HG02759 (cell line): Measurements from ENCODE around the gene ACTN3.
A peak's percentile ranks its signal among the peaks of the same experiment; 100 is the strongest.
"Not testable (repeated sequence)": the region's sequence is repeated elsewhere in the genome, so short reads cannot be mapped to it uniquely, and the experiment has no call there.

ENCODE experiments used
- ATAC-seq: cut with Tn5 transposase; IDR thresholded peaks from one replicate; pipeline ENCODE4 v1.9.1; 2021; ENCODE audit warnings: mild to moderate bottlenecking, moderate library complexity; ENCODE audit not compliant: unreplicated experiment

Gene ACTN3

DNA sequence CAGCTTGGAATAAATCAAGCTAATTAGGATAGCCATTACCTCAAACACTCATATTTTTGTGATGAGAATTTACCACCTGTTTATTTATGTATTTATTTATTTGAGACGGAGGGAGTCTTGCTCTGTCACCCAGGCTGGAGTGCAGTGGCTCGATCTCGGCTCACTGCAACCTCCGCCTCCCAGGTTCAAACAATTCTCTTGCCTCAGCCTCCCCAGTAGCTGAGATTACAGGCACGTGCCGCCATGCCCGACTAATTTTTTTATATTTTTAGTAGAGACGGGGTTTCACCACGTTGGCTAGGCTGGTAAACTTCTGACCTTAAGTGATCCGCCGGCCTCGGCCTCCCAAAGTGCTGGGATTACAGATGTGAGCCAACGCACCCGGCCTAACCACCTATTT lies 1.8 kb upstream of the ACTN3 start:
- not testable (repeated sequence) for ATAC-seq

DNA sequence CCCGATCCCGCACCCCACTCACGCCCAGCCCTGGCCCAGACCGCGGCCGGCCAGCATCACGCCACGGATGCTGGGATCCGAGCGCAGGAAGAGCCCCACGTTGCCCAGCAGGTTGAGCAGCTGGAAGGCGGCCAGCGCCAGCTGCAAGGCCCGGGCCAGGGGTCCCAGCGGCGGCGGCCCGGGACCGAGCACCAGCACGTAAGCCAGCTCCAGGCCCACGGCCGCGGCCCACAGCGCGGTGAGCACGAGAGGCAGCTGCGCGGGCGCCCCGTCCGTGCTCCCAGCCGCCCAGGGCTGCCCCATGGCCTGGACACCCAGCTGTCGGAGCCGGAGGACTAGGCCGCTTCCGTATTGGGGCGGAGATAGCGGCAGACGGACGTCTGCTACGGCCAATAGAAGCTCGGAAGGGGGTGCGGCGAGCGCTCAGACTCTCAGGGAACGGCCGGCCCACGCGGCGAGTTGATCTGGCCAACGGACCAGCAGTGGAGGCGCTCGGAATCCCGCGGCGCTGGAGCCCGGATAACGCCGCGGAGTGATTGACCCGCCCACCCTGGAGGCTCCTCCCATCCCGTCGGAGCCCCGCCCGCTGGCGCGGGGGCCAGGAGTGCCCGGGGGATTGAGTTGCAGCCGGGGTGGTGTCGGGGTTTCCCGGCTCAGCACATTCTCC lies 869 bp upstream of the ACTN3 start, which contains the start of gene ZDHHC24:
Gene ZDHHC24, minus strand, starts transcription at position 348 of the 667 bp plus-strand sequence. Its CDS starts 45 bp downstream, at position 303.
- ATAC-seq = peak; percentile 85

DNA sequence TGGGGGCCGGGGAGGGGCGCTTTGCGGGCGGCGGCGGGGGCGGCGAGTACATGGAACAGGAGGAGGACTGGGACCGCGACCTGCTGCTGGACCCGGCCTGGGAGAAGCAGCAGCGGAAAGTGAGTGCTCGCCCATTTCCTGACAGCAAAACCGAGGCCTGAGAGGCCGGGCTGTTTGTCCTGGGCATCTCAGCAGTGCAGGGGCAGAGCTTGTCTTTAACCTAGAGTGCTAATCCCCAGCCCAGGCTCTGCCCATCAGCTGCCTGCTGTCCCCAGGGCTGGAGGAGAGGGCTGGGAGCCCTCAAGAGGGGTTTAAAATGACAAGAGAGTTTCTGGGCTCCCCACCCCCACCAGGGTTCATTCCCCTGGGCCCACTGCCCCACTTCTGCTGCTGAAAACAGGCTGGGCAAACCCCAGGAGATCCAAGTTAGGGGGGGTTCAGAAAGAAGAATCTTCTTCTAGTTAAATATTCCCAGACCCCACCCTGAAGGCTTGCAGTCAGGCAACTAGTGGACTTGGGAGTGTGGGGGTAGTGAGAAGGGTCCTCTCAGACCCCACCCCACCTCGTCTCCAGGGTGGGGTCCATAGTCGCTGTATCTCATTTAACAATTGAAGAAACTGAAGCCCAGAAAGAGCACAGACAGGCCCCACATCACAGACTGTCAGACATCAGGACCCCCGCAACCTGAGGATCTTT lies 411 bp downstream of the ACTN3 start:
- ATAC-seq = no peak

DNA sequence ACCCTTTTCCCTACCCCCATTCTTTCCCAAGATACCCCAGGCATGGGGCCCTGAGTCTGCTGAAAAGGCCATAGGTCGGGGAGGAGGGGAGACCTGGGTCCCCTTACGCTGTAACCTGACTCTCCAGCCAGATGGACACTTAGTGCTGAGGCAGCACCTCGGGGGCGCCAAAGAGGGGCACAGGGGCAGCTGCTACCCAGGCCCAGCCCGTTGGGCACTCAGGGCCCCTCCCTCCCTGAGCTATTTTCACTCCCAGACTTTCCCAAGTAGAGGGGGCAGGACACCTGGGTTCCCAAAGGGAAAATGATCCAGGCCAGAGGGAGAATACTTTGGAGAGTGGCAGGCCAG lies 933 bp downstream of the ACTN3 start:
- no peak for ATAC-seq

DNA sequence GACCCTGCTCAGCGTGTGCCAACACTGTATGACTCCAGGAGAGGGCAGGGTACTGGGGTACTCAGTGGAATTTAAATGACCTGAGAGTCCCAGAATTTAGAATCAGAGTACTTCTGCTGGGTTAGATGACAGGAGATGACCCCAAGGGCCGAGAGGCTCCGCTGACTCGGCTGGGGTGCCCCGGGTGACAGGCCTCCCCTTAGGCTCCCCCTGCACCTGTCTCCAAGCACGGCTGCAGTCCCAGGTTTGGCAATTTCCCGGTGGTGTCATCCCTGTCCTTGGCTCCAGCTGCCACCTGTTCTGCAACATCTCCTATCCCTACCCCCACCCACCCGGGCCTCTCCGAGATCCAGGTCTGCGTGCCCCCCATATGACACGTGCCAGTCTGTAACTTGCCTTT lies 1.3 kb downstream of the ACTN3 start:
- no peak for ATAC-seq

DNA sequence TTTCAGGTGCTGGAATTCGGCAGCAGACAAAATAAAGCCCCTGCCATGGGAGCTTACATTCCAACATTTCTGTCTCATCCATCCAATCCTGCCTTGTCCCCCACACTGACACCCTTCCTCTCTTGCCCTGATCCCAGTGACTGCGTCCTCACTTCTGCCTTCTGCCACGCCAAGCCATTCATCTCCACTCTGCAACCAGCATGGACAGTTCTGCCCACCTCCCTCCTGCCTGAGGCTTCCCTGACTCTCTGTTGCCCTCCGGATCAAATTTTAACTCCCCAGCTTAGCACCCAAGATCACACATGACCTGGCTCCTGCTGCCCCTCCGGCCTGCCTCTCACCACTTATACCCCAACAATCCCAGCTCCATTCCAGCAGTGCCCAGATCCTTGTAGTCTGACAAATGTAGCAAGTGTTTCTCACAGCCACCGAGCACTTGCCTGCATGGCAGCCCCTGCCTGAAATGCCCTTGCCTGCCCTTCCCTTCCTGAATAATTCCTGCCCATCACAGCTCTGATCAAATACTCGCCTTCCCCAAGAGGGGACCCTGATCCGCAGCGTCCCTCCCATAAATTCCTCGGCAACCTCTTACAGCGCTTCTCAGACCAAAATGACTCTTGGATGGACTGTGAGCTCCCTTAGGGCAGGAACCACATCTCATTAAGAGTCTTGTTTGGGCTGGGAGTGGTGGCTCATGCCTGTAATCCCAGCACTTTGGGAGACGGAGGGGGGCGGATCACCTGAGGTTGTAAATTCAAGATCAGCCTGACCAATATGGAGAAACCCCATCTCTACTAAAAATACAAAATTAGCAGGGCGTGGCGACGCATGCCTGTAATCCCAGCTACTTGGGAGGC lies 2.3 kb downstream of the ACTN3 start:
- ATAC-seq = no peak

DNA sequence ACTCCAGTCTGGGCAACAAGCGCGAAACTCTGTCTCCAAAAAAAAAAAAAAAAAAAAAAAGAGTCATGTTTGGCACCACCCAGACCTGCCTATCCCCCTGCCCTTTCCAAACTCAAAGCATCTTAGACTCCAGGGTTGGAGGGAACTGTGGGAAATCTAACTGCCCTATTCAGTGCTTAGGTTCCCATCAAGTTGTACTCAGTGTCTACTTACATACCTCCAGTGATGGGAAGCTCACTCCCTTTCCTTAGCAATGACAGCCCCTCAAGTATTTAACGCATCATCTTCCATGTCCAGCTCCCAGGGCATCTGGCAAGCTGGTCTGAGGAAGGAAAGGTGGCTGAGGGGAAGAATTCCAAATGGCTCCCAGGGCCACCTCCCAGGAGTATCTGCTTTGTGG lies 3.0 kb downstream of the ACTN3 start:
- ATAC-seq = no peak

DNA sequence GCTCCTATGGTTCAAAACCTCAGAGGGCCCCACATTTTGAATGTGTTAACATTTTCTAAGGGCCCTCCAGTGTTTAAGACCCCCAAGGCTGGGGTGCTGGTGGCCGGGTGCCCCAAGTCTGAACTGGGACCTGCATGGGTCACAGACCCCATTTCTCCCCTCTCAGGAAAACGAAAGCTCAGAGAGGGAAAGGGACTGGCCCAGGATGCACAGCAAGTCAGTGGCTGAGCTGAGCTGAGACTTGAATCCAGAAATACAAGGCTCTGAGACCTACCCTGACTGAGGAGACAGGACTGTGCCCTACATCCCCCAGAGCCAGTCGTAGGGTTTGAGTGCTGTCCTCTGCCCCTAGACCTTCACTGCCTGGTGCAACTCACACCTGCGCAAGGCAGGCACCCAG lies 4.2 kb downstream of the ACTN3 start:
- ATAC-seq = no peak

DNA sequence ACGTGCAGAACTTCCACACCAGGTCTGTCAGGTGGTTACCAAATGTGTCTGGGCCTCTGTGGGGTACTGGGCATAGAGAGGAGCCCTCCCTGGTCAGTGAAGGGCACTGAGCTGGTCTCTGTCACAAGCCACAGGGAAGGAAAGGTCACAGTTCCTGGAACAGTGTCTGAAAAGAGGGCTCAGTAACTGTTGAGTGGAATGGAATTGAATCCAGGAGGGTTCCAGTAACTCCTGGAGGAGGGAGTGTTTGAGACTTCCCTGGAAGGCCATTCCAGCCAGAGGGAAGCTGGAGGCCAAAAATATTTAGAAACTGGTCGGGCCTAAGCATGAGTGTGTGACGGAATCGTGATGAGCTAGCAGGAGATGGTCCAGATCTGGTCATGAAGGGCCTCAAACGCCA lies 7.9 kb downstream of the ACTN3 start:
- no peak for ATAC-seq

DNA sequence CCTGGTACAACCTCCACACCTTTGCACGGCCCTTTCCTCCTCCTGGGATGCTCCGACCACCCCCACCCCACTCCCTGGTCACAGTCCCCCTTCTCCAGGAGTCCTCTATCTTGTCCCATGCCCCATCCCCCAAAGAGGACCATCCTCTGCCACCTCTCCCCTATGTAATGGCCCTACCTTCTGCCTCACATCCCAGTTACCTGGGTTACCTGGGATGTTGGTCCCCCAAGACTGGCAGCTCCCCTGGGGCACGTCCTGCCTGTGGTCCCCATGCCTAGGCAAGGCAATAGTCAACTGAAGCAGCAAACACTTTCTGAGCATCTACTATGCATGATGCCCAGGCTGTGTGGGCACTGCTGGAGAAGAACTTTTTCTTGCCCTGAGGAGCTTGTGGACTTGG lies 8.7 kb downstream of the ACTN3 start:
- no peak for ATAC-seq

DNA sequence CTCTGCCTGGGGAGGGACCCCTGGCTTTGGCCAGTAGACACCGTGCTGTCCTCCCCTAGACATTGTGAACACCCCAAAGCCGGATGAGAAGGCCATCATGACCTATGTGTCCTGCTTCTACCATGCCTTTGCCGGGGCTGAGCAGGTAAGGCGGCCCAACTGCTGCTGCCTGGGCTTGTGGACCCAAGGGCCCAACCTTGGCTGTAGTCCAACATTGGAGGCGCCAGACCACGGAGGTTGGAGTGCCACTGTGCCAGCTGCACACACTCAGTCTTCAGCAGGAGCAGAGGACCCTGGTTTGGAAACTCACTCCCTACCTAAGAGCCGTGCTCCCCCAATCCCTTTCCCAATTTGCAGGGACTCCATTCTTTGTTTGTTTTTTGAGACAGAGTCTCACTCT lies 9.4 kb downstream of the ACTN3 start:
- no peak for ATAC-seq

DNA sequence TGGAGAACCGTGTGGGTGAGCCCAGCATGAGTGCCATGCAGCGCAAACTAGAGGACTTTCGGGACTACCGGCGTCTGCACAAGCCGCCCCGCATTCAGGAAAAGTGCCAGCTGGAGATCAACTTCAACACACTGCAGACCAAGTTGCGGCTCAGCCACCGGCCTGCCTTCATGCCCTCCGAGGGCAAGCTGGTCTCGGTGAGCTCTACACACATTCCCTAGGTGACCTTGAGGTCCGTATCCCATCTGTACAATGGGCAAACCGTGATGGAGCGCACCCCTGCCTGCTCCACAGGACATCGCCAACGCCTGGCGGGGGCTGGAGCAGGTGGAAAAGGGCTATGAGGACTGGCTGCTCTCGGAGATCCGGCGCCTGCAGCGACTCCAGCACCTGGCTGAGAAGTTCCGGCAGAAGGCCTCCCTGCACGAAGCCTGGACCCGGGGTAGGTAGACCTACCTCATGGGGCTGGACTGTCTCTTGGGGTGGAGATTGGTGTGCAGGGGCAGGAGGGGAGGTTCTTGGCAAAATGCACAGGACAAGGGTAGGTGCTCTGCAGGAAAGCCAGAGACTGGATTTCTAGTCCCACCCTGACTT lies 11.1 kb downstream of the ACTN3 start:
- no peak for ATAC-seq

DNA sequence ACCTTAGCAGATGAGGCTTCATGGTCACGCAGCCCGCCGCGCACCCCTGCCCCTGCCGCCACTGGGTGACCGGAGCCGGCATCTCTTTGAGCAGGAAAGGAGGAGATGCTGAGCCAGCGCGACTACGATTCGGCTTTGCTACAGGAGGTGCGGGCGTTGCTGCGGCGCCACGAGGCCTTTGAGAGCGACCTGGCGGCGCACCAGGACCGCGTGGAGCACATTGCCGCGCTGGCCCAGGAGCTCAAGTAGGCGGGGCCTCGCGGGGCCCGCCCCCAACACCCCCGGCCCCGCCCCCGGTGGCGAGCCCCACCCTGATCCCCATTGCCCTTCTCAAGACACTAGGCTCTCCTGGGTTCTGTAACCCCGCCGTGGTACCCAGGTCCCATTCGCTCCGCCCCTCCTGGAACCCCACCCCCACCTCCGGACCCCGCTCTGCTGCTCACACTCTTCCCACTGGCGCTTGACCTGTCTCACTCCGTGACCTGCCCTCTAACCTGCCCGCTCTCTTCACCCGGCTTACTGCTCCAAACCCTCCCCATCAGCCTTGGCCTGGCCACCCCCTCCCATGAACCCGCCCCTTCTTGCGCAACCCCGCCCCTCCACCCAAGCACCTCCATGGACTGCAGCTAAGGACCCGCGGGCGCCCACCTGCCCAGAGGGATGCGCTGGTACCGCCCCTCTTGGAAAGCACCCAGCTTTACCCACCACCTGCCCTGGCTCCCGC lies 12.6 kb downstream of the ACTN3 start:
- no peak for ATAC-seq

DNA sequence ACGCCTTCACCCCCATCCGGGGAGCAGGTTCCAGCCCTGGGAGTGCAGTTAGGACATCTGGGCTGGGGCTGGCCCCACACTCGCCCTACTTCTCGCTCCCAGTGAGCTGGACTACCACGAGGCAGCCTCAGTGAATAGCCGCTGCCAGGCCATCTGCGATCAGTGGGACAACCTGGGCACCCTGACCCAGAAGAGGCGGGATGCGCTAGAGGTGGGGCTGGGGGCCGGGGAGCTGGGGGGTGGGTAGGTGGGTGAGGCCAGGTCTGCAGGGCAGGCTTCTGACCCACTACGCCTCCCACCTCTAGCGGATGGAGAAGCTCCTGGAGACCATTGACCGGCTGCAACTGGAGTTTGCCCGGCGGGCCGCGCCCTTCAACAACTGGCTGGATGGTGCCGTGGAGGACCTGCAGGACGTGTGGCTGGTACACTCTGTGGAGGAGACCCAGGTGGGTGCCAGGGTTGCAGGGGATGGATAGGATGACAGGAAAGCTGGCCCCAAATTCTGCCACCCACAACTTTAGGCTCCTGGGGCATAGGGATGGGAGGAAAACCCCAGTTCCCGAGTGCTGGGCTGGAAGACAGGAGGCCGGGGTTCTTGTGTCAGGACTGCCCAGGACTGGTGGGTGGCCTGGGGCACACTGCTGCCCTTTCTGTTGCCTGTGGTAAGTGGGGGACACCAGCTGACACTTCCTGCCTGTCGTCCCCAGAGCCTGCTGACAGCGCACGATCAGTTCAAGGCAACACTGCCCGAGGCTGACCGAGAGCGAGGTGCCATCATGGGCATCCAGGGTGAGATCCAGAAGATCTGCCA lies 13.4 kb downstream of the ACTN3 start:
- no peak for ATAC-seq

DNA sequence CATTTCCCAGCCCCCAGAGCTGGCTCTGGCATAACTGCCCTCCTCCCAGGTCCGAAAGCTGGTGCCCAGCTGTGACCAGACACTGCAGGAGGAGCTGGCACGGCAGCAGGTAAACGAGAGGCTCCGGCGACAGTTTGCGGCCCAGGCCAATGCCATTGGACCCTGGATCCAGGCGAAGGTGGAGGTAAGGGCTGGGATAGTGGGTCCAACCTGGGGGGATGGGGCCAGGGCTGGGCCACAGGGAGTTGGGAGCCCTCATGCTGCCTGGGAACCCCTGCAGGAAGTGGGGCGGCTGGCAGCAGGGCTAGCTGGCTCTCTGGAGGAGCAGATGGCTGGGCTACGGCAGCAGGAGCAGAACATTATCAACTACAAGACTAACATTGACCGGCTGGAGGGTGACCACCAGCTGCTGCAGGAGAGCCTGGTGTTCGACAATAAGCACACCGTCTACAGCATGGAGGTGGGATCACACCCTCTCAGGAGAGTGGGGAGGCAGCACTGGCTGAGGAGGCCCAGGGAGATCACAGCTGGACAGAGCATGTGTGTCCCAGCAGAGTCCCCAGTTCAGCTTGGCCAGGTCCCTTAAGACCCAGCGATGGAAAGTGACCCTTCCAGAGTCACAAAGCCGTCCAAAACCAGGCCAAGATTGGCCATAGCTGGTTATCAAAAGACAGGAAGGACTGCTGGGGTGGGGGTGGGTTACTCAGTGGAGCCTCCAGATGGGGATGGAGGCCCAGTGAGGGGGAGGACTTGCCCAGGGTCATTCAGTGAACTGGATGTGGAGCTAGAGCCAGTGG lies 14.7 kb downstream of the ACTN3 start:
- ATAC-seq = no peak

DNA sequence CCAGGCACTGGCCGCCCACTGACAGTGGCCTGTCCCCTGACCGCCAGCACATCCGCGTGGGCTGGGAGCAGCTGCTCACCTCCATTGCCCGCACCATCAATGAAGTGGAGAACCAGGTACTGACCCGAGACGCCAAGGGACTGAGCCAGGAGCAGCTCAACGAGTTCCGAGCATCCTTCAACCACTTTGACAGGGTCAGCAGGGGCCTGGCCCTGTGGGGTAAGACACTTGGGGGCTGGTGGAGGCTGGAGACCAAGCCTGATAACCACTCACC lies 15.2 kb downstream of the ACTN3 start:
- ATAC-seq = no peak

DNA sequence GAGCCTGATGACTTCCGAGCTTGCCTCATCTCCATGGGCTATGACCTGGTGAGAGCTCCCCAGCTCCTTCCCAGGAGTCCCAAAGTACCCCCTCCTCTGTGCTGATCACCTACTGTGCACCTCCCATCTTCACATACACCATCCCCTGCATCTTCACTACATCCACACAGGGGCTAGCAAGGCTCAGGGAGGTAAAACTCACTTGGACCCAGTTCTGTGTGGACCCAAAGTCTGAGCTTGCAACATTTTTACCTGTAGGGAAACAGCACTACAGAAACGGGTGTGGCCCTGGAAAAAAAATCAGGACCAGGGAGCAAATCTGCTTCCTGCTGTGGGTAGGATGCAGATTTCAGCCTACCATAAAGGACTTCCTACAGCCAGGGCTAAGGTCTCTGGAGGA lies 15.6 kb downstream of the ACTN3 start:
- no peak for ATAC-seq

DNA sequence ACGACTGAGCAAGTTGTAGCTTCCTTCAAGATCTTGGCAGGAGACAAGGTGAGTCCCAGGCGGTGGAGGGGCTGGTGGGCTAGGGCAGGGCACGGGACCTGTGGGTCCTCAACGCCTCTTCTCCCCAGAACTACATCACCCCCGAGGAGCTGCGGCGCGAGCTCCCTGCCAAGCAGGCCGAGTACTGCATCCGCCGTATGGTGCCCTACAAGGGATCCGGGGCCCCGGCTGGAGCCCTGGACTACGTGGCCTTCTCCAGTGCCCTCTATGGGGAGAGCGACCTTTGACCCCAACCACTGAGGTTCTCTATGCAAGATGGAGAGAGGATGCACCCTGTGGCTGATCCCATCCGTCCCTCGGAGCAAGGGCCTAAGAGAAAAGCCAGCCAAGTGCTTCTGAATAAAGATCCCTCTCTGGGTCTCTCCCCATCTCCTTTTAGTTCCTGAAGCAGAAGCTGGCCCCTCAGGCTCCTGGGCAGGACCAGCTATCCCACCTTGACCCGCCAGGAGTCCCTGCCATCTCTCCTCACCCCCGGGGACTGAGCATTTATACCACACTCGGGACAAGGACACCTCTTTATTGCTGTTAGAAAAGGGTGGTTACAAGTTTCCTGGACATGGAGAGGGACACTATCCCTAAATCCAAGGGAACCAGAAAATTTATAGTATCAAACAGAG lies 16.3 kb downstream of the ACTN3 start:
- ATAC-seq = no peak

DNA sequence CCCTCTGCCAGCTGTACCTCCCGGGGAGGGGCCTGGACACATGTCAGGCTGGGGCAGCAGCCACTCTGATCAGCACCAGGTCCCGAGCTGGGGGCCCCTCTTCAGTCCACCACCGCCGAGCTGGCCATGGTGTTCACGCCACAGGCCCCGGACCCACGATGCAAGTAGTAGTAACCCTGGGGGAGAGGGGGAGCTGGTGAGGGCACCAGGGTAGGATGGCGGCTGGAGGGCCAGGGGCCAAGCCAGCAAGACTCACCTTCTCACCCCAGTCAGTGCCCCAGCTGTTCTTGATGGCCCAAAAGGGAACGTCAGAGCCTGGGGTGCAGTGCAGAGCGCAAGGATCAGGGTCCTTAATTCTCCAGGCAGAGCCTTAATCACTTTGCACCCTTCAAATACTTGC lies 17.1 kb downstream of the ACTN3 start:
- ATAC-seq = no peak
